HCT116 (cell line): ENCODE measurements around the gene SLC43A3. TPM values are rescaled to one million over a fixed set of nuclear protein-coding genes. Genes with fewer than 3 reads are reported as not detected.

Source experiments
- ATAC-seq: fragments of 200-7000 bp; cut with Tn5 transposase; 2 replicates; pipeline ENCODE4 v1.9.1; 2020; ENCODE audit warnings: mild to moderate bottlenecking, moderate library complexity
- BruUV-seq: library from RNA; stranded (reverse); fragments of 400-500 nt; replicated peaks from 2 replicates; lab custom pipeline; 2021; lab: Mats Ljungman, UMichigan
- CTCF ChIA-PET: fragments of 300-600 bp; sonication (Branson Sonifier 250); formaldehyde crosslinking; loops from one replicate; lab custom pipeline; 2021; ENCODE audit warnings: antibody characterized with exemption; lab: Charles Lee
- POLR2A ChIA-PET: fragments of 300-600, 350-600 bp; sonication (Branson Sonifier 250); formaldehyde crosslinking; loops from one replicate; lab custom pipeline; 2021; ENCODE audit warnings: antibody characterized with exemption; lab: Charles Lee
- RAD21 ChIA-PET, 2 experiments: fragments of 300-600 bp; sonication (Branson Sonifier 250); formaldehyde crosslinking; loops; one replicate each; lab custom pipeline; 2023; ENCODE audit warnings: low total read pairs in 2 of 2; ENCODE audit not compliant: uncharacterized antibody in 2 of 2, unreplicated experiment in 2 of 2, low non-redundant PET in 1 of 2; lab: Charles Lee
- DNase-seq: peaks from one replicate; pipeline ENCODE4 v3.0.0-alpha.2; 2010; ENCODE audit warnings: low read depth, low spot score
- H2AFZ ChIP-seq: fragments of 200-600 bp; shearing (Covaris generic), sonication (generic); 2 replicates; pipeline ENCODE4 v1.6.1; 2017; ENCODE audit warnings: low read depth, mixed run types, mixed read lengths, antibody characterized with exemption, low read length; ENCODE audit not compliant: poor library complexity, severe bottlenecking
- H3K27ac ChIP-seq: 2 replicates; pipeline ENCODE4 v1.5.1; 2012; ENCODE audit warnings: low read depth, low read length
- H3K27me3 ChIP-seq: fragments of 200-600 bp; sonication (generic); 2 replicates; pipeline ENCODE4 v1.6.1; 2016; ENCODE audit warnings: mixed run types, low read length, mixed read lengths; ENCODE audit not compliant: insufficient read depth
- H3K36me3 ChIP-seq, 2 experiments: fragments of 200-500 bp in 1 of 2; fragments of 200-600 bp in 1 of 2; sonication (Bioruptor generic) in 1 of 2; sonication (generic) in 1 of 2; 2 replicates each; pipeline versions ENCODE4 v1.5.1 to v1.6.1; 2014 to 2016; ENCODE audit warnings: low read length in 2 of 2, inconsistent platforms in 1 of 2, mixed read lengths in 1 of 2, mixed run types in 1 of 2; ENCODE audit not compliant: insufficient read depth in 2 of 2, control insufficient read depth in 1 of 2
- H3K4me1 ChIP-seq, 2 experiments: fragments of 200-600 bp in 1 of 2; sonication (generic) in 1 of 2; 2 replicates each; pipeline versions ENCODE4 v1.5.1 to v1.6.1; 2012 to 2017; ENCODE audit warnings: low read length in 2 of 2, inconsistent platforms in 1 of 2, mild to moderate bottlenecking in 1 of 2, mixed read lengths in 1 of 2, mixed run types in 1 of 2, moderate library complexity in 1 of 2; ENCODE audit not compliant: insufficient read depth in 2 of 2, control insufficient read depth in 1 of 2
- H3K4me2 ChIP-seq: fragments of 200-600 bp; sonication (generic); 2 replicates; pipeline ENCODE4 v1.6.1; 2017; ENCODE audit warnings: mixed run types, low read length, mixed read lengths
- H3K4me3 ChIP-seq, 2 experiments: fragments of 200-600 bp in 1 of 2; sonication (generic) in 1 of 2; replicated peaks in 1 of 2; 2 replicates each; pipeline ENCODE4 v1.5.1; 2011 to 2016; ENCODE audit warnings: low read length in 2 of 2, control low read depth in 1 of 2, low read depth in 1 of 2, mild to moderate bottlenecking in 1 of 2, mixed read lengths in 1 of 2, mixed run types in 1 of 2
- H3K79me2 ChIP-seq: fragments of 200-600 bp; sonication (generic); 2 replicates; pipeline ENCODE4 v1.6.1; 2017; ENCODE audit warnings: mild to moderate bottlenecking, mixed run types, low read length, moderate library complexity, mixed read lengths; ENCODE audit not compliant: insufficient read depth
- H3K9ac ChIP-seq: fragments of 200-600 bp; sonication (generic); 2 replicates; pipeline ENCODE4 v1.6.1; 2016; ENCODE audit warnings: low read length, mixed read lengths
- H3K9me2 ChIP-seq: fragments of 200-600 bp; sonication (generic), shearing (Covaris generic); 2 replicates; pipeline ENCODE4 v1.6.1; 2017; ENCODE audit warnings: mixed run types, mild to moderate bottlenecking, moderate library complexity; ENCODE audit not compliant: insufficient read depth
- H3K9me3 ChIP-seq, 2 experiments: fragments of 200-500 bp in 1 of 2; fragments of 200-600 bp in 1 of 2; sonication (Bioruptor generic) in 1 of 2; sonication (generic) in 1 of 2; 2 replicates each; pipeline ENCODE4 v1.6.1; 2014 to 2017; ENCODE audit warnings: low read length in 2 of 2, mixed read lengths in 2 of 2, inconsistent platforms in 1 of 2, low read depth in 1 of 2, mild to moderate bottlenecking in 1 of 2, mixed run types in 1 of 2, moderate library complexity in 1 of 2; ENCODE audit not compliant: control insufficient read depth in 1 of 2, insufficient read depth in 1 of 2
- H4K20me1 ChIP-seq: fragments of 200-600 bp; sonication (generic), shearing (Covaris generic); 2 replicates; pipeline ENCODE4 v1.6.1; 2017; ENCODE audit warnings: mixed run types, mild to moderate bottlenecking, moderate library complexity; ENCODE audit not compliant: insufficient read depth
- ATF3 ChIP-seq: IDR thresholded peaks from 2 replicates; pipeline ENCODE4 v1.6.1; 2012
- CEBPB ChIP-seq: IDR thresholded peaks from 2 replicates; pipeline ENCODE4 v1.6.1; 2012; ENCODE audit warnings: low read depth
- ELF1 ChIP-seq: IDR thresholded peaks from 2 replicates; pipeline ENCODE4 v1.6.1; 2012; ENCODE audit warnings: low read depth, borderline replicate concordance
- EZH2phosphoT487 ChIP-seq: fragments of 200-600 bp; IDR thresholded peaks from 2 replicates; pipeline ENCODE4 v1.6.1; 2018; ENCODE audit warnings: antibody characterized with exemption, borderline replicate concordance
- MAX ChIP-seq: IDR thresholded peaks from 2 replicates; pipeline ENCODE4 v1.6.1; 2012
- REST ChIP-seq: IDR thresholded peaks from 2 replicates; pipeline ENCODE4 v1.6.1; 2012; ENCODE audit warnings: low read depth
- TCF7L2 ChIP-seq: IDR thresholded peaks from 2 replicates; pipeline ENCODE4 v1.7.0; 2011; ENCODE audit warnings: borderline replicate concordance, inconsistent platforms; ENCODE audit not compliant: insufficient read depth, insufficient read length; ENCODE audit errors: extremely low read depth
- YY1 ChIP-seq: IDR thresholded peaks from 2 replicates; pipeline ENCODE4 v1.6.1; 2011; ENCODE audit warnings: low read length, low read depth, moderate library complexity, mild to moderate bottlenecking; ENCODE audit not compliant: insufficient replicate concordance; ENCODE audit errors: extremely low read depth
- intact Hi-C: fragments of 100-400 bp; cut with micrococcal nuclease; formaldehyde crosslinking; loops from 2 replicates; pipeline ENCODE4 v1.10.0; 2022
- total RNA-seq: library from RNA; stranded (reverse); gene quantifications from one replicate; pipeline ENCODE4 v1.2.1, GENCODE V29; 2021; ENCODE audit not compliant: unreplicated experiment

SLC43A3 gene
- total RNA-seq, 1 experiment from 2014 or later: 36.9 TPM

- TF ChIP-seq ATF3 (no peak), REST (no peak), CEBPB (no peak), MAX (no peak)
Measured at GRCh38 chr11:57364851-57365660, 61.9 kb downstream of the SLC43A3 start (continued).

GRCh38 chr11:57363131-57364080 is 63.5 kb downstream of the SLC43A3 start:
- ChIA-PET RAD21 (no interaction called here), CTCF (interaction anchor here (1.2 to 1.6 kb wide), 2 partner anchors 13 to 18 kb away, joined by 3 read pairs; no protein-coding TSS in a partner anchor), POLR2A (no interaction called here)
- Histone ChIP-seq H3K4me3 (no peak overlapping the region), H3K9me2 (no peaks in the 10 kb centered on the region), H3K27me3 (0 out of 2 replicates have a peak, but pooled peaks cover 5% of the 10 kb centered on the region), H4K20me1 (no peaks in the 10 kb centered on the region), H3K9me3 (no peaks in the 10 kb centered on the region), H3K27ac (no peak overlapping the region), H2AFZ (no peak overlapping the region), H3K4me1 (no peaks in the 10 kb centered on the region), H3K36me3 (no peaks in the 10 kb centered on the region), H3K79me2 (no peaks in the 10 kb centered on the region), H3K4me2 (no peak overlapping the region), H3K9ac (no peak overlapping the region)
- ATAC-seq (no peak), DNase-seq (no peak)
- TF ChIP-seq YY1 (no peak), ELF1 (no peak), MAX (no peak), TCF7L2 (no peak), EZH2phosphoT487 (no peak)
- BruUV-seq: no TSS peak
- intact Hi-C loops: no loop called here
